Esophagus mucosa (tissue), 1 donor: ENCODE data around the gene NUP88. TPM values are rescaled to one million over a fixed set of nuclear protein-coding genes. Genes with fewer than 3 reads are reported as not detected.
A peak's percentile ranks its signal among the peaks of the same experiment; 100 is the strongest.

Experiments
- ATAC-seq: fragments of 200-7000 bp; cut with Tn5 transposase; one replicate; pipeline ENCODE4 v1.9.1; 2020
- total RNA-seq: library from RNA; stranded (reverse); gene quantifications from one replicate; pipeline ENCODE4 v1.2.4, GENCODE V29; 2023
- donor health status: DM: yes; HTN: yes; CAD: no.

The NUP88 gene
- total RNA-seq, 1 donor from 2014 or later, result 50.4 TPM

DNA sequence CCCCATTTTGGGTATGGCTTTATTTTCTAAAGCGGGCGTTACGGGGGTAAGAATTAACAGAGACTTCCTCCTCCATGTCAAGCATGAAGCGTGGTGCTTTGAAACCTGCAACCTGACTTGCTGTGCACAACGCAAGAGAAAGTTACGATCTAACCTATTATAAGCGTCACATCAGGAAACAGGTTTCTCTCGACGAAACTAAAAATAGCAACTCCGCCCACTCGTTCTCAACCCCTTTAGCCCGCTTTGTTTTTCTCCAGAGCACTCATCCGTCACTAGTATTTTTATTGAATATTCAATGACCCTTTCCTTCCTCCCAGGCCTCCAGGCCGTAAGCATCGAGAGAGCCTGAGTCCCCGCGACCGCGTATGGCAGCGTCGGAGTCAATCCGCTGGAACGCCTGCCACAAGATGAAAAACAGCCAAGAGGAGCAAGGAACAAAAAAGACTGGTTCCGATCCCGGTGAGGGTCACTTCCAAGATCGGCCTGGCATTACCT lies 555 bp downstream of the NUP88 start:
- peak; percentile 59 for ATAC-seq

DNA sequence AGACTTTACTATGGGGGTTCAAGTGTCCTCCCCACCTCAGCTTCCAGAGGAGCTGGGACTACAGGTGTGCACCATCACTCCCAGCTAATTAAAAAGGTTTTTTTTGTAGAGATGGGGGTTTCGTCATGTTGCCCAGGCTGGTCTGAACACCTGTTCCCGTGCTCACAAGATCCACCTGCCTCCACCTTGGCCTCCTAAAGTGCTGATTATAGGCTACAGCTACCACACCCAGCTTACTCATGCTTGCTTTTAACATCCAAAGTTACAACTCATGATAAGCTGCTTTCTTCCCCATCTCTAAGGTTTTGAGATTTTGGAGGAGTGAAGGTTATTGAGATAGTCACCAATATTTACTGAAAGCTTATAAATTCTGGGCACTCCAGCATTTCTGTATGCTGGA lies 2.6 kb downstream of the NUP88 start:
- peak; percentile 17 for ATAC-seq

DNA sequence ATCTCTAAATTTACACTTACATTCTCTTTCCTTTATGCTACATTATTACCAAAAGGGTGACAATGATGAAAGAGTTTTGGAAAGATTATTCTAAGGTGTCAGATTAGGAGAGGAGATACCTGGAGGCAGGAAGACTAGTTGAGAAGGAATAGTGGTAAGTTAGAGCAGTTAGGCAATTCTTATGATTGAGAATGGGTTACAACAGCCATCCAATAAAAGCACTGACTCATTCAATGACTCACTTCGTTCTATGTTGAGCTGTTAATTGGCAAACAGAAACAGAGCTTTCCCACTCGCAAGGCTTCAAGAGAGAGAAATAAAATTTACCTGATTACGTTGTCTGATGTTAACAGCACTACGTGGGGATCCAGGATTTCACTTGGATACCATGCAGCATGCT lies 5.8 kb downstream of the NUP88 start:
- peak; percentile 82 for ATAC-seq

DNA sequence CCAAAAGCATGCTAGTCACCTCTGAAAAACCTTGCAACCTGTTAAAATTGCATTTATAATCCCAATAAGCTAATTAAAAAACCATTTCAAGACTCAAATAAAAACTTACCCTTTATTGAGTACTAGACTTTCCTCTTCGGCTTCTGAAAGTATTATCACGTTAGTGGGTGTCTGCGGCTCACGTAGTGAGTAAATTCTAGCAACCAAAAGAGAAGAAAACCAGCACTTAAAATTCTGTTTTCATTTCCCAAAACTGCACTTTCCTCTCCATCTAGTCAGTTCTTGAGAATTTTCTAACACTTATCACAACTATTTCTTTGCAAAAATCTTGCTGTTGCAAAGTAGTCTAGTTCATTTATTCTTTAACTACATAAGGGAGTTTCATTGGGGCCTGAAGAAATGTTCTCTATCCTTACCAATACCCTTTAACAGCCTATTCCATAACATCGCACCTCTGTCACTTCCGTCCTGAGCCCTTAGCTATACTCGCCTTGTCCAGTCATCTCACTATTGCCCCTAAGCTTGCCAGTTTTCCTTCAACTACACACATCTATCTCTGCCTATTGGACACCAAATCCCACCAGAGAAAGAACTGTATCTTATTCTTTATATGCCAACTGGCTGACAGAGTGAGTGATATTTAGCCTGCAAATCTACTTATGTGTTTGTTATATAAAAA lies 8.7 kb downstream of the NUP88 start:
- no peak for ATAC-seq

DNA sequence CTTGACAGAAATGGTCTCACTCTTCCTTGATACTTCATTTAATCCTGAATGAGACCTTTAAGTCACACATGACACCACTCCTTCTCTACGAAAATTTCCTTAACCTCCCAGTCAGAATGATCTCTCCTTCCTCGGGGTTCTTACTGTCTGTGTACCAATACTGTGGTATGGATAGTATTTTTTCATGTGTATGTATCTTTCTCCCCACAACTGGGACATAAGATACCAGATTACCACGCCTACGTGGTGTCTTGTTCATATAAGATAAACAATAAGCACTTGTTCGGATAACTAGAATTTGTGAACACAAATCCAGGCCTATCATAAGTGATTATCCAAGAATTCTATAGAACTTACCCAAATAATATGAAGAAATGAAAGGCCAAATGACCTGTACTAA lies 11.3 kb downstream of the NUP88 start:
- no peak for ATAC-seq

DNA sequence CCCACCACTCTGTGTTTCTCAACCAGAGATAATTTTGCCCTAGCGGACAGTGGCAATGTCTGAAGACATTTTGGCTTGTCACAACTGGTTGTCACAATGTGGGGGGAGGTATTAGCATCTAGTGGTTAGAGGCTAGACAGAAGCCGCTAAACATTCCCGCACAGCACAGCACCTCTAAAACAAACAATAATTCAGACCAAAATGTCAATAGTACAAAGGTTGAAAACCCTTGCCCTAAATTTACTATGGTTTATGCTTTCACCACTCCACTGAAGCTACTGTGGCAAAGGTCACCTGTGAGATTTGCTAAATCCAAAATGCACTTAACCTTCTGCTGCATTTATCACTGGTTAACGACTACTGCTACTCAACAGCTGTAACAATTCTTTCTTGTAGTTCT lies 14.1 kb downstream of the NUP88 start:
- no peak for ATAC-seq

DNA sequence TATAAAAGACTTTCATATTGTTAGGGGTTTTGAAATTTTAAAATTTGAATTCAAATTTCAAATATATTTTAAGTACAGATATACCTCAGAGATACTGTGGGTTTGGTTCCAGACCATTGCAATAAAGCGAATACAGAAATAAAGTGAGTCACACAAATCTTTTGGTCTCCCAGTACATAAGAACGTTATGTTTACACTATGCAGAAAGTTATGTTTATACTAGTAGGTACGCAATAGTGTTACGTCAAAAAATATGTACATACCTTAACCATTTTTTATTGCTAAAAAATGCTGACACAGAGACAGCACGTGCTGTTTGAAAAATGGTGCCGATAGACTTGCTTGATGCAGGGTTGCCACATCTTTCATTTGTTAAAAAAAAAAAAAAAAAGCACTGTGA lies 19.7 kb downstream of the NUP88 start:
- ATAC-seq, result no peak

DNA sequence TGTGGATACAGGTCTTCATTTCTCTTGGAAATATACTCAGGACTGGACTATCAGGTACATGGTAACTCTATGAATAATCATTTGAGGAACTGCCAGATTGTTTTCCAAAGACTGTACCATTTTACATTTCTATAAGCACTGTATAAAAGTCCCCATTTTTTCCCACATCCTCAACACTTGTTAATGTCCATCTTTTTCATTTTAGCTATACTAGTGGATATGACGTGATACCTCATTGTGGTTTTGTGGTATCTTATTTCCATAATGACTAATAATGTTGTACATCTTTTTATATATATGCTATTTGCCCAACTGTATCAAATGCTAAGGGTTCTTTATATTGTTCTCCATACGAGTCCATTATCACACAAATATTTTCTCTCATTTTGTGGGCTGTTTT lies 22.9 kb downstream of the NUP88 start:
- no peak for ATAC-seq

DNA sequence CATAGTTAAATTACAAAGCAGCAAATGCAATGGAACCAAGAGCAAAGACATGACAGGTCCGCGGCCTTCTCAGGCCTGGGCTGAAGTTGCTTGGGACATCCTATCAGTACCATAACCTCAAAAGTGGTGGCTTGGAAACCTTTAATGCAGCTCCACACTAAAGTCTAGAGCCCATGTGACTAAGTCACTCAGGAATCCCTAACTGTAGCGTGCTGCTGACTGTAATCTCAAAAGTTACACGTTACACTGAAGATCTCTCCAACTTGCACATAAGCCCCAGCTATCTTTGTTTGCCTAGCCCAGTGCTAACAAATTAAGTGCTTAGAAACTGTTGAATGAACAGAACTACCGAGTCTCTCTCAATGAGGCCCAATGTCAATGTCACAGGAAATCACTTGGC lies 27.8 kb downstream of the NUP88 start:
- ATAC-seq, result no peak

DNA sequence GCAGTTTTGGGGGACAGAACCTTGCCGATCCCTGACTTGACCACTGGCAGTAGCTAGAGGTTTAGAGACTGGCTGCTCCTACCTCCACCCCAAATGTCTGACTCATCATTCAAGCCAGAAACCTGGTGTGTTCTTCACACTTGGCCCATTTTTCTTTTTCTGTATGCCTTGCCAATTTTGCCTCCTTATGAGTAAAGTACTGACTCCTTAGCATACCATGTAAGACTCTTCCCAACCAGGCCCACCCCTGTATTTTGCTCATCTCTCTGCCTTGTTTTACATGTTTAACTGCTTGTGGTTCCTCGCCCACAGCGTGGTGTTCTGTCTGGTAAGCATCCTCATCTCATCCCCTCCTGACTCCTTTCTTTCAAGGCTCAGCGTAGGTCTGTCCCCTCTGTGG lies 37.9 kb downstream of the NUP88 start:
- ATAC-seq, result peak; percentile 52

DNA sequence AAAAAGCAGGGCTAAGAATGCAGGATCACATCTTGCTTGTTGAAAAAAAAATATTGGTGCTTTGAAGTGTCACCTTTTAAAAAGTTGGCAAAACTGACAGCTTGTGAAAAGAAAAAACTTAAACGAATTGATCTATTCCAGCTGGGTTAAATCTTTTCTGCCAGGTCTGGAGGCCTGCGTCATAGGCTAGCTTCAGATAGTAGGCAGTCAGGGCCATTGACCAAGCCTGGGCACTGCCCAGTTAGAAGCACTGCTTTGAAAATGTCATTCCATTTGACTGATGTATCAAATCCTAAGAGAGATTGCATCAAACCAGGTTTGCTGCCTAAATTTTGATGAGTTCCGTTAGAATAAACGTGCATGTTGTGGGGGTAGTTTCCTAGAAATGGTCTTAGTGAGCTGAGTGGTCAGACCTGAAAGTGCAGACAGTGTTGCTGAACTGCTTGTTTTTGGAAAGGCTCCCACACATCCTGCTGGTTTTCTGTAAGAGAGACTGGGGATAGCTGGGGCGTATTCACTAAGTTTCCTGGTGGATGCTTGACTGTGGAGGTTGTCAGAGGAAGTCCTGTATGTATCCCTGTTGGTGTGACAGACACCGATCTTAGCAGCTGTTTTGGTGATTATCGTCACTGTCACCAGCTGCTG lies 38.8 kb downstream of the NUP88 start:
- peak; percentile 30 for ATAC-seq

DNA sequence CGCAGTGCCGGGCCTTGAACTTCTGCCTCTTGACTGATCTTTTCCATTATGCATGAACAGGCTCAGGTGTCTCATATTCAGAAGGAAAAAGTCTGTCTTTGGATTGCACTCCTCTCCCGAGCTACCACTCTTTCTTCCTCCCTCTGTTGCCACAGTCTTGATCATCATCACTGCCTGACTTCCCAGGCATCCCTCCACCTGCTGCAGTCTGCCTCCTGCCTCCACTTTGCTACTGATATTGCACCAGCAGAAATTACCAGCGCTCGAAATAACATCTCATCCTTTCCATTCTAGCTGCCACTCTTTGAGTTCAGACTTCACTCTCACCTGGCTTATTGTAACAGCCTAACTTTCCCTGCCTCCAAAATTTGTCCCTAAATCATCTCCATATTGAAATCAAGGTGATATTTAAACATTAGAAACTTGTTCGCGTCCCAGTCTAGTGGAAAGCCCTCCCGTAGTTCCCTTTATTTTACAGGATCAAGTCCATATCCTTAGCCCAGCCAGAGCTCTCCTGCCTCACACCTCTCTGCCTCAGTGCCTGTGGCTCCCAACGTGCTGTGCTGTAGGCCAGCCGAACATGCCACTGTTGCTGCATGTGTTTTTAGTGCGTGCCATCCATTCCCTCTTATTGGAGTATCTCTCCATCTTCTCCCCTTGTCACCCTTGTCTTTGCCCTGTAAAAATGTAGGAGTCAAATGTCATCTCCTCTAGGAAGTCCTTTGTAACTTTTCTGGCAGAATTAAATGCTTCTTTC lies 39.9 kb downstream of the NUP88 start:
- no peak for ATAC-seq

DNA sequence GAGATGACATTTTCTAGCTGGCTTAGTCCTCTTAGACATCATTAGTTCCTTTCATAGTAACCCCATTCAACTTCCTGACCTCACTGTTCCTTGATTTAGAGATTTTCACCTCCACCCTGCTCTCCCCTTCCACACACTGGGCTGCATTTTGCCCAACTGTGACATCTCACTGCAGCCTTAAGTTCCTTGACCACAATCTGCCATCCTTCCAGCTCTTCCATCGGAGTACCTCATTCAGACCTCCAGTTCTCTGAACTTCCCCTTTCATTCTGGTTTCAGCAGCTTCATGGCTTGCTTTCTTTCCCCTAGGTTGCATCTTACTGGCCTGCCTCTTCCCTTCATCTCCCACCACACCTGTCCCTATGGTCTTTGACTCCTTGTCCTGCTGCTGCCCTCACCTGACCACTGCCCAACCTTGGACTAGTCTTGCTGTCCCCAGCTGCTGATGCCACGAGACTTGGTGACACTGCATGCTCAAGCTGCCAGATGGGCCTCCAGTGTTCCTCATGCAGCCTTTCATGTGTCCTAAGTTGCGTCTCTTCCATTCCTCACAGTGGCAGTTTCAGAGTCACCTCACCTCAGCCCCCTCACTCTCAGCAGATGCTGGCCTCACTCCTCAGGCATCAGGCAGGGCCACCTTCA lies 40.8 kb downstream of the NUP88 start:
- no peak for ATAC-seq

DNA sequence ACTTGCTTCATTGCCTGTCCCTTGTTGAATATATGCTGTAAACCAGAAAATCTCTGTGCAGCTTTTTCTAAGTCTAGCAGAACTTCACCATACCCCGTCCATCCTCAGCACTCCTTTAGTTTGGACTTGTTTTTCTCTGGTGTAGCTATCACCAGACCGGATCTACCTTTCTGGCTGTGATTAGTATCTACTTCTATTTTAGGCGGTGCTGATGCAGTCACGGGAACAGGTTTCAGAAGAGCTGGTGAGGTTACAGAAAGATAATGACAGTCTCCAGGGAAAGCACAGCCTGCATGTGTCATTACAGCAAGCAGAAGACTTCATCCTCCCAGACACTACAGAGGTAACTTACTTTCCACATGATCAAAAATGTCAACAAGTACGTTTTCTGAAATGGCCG lies 46.4 kb downstream of the NUP88 start:
- ATAC-seq, result no peak

DNA sequence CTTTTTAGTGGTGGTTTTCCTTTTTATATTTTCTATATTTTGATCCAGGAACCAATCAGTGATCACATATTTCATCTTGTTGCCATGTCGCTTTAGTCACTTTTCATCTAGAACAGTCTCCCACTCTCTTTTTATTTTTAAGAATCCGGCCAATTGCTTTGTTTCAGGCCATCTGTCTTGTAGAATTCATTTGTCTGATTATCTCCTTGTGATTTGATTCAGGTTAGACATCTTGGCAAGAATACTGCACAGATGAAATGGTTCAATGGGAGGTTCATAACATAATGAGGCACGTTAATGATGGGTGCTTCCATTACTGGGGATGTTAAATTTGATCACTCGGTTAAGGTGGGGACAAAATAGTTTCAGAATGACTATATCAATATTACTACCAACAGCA lies 49.1 kb downstream of the NUP88 start:
- no peak for ATAC-seq

DNA sequence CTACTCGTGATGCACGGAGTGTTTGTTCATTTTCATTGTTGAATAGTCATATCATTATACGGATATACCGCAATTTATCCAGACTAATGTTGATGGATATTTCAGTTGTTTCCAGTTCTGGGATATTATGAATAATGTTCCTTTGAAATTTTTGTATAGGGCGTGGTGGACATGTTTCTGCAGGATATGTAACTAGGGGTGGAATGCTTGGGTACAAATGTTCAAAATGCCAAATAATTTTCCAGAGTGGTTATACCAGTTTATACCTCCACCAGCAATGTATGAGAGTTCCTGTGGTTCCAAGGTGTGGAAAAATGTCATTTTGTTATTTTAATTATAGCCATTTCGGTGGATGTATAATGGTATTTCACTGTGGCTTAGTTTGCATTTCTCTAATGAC lies 53.6 kb downstream of the NUP88 start:
- ATAC-seq, result peak; percentile 84

DNA sequence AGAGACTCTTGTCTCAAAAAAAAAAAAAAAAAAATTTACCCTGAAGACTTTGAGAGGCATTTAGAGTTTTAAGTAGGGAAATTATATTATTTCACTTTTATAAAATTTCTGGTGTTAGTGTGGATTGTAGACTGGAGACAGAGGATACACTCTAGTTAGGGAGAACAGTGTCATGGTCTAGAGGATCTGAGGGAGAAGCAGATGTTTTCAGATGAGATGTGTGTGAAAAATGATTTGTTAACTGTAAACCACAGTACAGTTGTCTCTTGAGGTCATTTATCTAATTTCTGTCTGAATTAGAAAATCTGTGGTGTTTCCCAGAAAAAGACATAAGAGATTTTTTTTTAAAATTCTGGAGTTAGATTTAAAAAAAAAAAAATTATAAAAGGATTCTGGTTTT lies 54.8 kb downstream of the NUP88 start:
- ATAC-seq, result no peak

DNA sequence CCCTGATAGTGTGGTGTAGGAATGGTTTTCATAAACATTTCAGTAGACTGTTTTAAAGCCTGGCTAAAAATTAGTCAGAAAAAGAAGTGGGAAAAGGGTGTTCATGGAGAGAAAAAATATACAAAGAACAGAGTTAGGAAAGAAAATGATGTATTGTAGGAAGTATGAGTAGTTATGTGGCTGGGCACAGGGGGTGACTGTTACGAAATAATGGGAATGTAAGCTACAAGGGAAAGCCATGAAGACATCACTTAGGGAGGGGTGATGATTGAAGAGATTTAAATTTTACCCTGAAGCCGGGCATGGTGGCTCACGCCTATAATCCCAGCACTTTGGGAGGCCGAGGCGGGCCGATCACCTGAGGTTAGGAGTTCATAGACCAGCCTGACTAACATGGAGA lies 55.3 kb downstream of the NUP88 start:
- peak; percentile 65 for ATAC-seq

DNA sequence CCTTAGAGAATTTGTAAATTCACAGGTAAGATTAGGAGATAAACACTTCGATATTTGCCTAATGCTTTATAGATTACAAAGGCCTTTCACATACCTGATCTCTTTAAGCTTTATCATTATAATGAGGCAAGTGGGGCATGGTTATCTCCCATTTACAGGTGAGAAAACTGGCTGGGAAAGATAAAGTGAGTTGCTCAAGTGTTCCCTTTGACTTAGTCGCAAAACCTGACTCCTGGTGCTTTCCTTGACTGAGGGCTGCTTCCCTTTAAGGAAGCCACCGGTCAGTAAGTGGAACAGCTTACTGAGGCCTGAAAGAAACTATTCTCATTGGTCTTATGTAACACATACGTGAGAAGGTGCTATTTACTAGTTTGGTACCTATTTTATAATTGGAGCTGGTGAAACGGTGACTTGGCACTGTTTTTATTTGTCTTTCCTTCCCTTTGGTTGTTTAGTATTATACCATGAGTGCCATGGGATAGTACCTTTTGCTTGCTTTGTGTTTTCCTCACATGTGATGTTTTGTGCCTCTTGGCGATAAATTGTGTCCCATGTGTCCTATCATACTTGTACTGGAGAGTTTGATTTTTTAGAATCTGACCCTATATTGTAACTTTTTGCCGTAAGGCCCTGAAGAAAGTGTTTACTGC lies 57.2 kb downstream of the NUP88 start:
- ATAC-seq, result no peak

DNA sequence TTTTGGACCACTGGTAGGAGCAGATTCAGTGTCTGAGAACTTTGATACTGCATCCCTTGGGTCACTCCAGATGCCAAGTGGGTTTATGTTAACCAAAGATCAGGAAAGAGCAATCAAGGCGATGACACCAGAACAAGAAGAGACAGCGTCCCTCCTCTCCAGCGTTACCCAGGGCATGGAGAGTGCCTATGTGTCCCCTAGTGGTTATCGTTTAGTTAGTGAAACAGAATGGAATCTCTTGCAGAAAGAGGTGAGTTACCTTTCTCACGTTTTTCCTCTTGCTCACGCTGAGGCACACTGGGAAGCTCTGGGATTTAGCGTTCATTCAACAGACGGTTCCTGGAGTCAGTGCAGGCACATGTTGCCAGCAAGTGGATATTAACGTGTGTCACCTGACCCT lies 58.0 kb downstream of the NUP88 start:
- no peak for ATAC-seq

DNA sequence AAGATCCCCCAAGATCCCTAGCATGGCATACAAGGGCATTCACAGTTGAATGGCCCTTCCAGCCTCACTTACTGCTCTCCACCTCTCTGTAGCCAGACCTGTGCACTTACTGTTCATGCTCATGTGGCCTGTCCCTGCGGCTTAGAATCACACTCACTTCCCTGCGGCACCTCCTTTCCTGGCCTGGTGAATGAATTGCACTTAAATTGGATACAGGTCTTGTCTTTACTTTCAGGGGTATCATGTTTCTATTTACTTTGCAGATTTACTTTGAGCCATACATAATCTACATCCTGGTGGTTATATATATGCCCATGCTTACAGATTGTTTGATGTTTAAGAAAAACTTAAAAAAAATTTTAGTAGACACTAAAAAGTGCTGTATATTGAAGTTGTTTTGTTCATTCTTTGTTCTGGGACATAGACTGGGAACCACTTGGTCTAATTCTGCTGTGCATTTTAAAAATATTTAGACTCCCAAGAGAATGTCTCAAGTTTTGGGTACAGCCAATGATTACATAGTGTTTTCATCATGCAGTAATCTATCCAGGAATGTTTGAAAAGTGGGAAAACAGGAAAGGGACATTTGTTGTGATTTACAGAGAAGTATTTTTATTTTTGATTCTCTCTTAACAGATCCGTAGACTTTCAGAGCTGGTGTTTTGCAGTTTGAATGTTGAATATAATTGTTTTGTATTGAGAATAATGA lies 63.9 kb downstream of the NUP88 start:
- no peak for ATAC-seq

DNA sequence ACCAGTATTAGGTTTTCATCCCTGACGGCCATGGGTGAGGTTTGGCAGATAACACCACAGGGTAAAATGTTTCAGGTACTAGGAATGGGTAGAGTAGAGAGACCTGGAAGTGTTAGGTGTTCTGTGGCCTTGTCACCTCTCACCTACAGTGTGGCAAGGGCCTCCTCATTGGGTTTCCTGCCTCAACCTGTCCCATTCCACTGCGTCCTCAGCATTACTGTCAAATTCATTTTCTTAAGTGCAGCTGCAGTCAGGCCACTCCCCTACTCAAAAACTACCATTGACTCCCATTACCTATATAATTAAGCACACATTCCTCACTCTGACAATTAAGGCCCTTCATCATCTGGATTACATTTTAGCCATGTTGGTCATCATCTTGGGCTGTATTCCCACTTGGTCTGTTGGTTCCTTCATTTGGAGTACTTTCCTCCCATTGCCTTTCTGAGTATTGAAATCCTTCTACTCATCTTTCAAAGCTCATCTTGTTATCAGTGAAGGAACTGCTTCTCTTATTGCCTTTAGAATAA lies 64.5 kb downstream of the NUP88 start:
- ATAC-seq, result no peak
